H1 (cell line): ENCODE results near the gene ABLIM1. TPM values are rescaled to one million over a fixed set of nuclear protein-coding genes. Genes with fewer than 3 reads are reported as not detected.
A peak's percentile ranks its signal among the peaks of the same experiment; 100 is the strongest.

Source experiments
- CTCF ChIA-PET: fragments of 300-600 bp; sonication (Branson Sonifier 250); formaldehyde crosslinking; loops from one replicate; lab custom pipeline; 2021; ENCODE audit not compliant: partially characterized antibody; lab: Charles Lee
- POLR2A ChIA-PET: fragments of 300-600 bp; sonication (Branson Sonifier 250); formaldehyde crosslinking; loops from one replicate; lab custom pipeline; 2021; ENCODE audit warnings: inconsistent platforms; ENCODE audit not compliant: partially characterized antibody; lab: Charles Lee
- DNase-seq, 2 experiments: peaks; one replicate each; pipeline versions ENCODE4 v3.0.0 to v3.0.0-alpha.2; 2010 to 2022; ENCODE audit warnings: low spot score in 2 of 2, low read depth in 1 of 2, mixed read lengths in 1 of 2
- FAIRE-seq: peaks from 2 replicates; lab custom pipeline; 2011; peaks lifted over from hg19 to GRCh38; lab: Jason Lieb, UNC
- H2AFZ ChIP-seq: 2 replicates; pipeline ENCODE4 v1.8.1; 2012; ENCODE audit warnings: low read length, inconsistent platforms
- H2AK5ac ChIP-seq: 2 replicates; pipeline ENCODE4 v1.6.1; 2013; ENCODE audit warnings: low read depth, low read length
- H2BK120ac ChIP-seq: replicated peaks from 2 replicates; pipeline ENCODE3; 2013; ENCODE audit warnings: low read depth, low read length, inconsistent platforms
- H2BK12ac ChIP-seq: 2 replicates; pipeline ENCODE4 v1.6.1; 2013; ENCODE audit warnings: low read depth, low read length
- H2BK15ac ChIP-seq: 2 replicates; pipeline ENCODE4 v1.6.1; 2013; ENCODE audit warnings: low read length
- H2BK20ac ChIP-seq: 2 replicates; pipeline ENCODE4 v1.6.1; 2013; ENCODE audit warnings: low read length
- H2BK5ac ChIP-seq: 2 replicates; pipeline ENCODE4 v1.6.1; 2013; ENCODE audit warnings: low read depth, low read length
- H3K14ac ChIP-seq: 2 replicates; pipeline ENCODE4 v1.6.1; 2013; ENCODE audit warnings: inconsistent platforms; ENCODE audit not compliant: insufficient read length
- H3K18ac ChIP-seq: 2 replicates; pipeline ENCODE4 v1.6.1; 2013; ENCODE audit warnings: low read length; ENCODE audit errors: extremely low read depth
- H3K23ac ChIP-seq: 2 replicates; pipeline ENCODE4 v1.6.1; 2013; ENCODE audit warnings: inconsistent platforms; ENCODE audit not compliant: insufficient read length
- H3K23me2 ChIP-seq: 2 replicates; pipeline ENCODE4 v1.6.1; 2013; ENCODE audit warnings: low read depth, low read length
- H3K27ac ChIP-seq: 2 replicates; pipeline ENCODE4 v1.6.1; 2011; ENCODE audit warnings: low read depth, low read length, inconsistent platforms
- H3K27me3 ChIP-seq, 4 experiments: replicated peaks in 1 of 4; 1 replicate in 1 of 4; 2 replicates in 3 of 4; pipeline versions ENCODE4 v1.6.1 to v1.8.1; 2011 to 2013; ENCODE audit warnings: low read length in 3 of 4, mild to moderate bottlenecking in 3 of 4, inconsistent platforms in 2 of 4, mixed read lengths in 2 of 4, moderate library complexity in 1 of 4; ENCODE audit not compliant: control insufficient read depth in 3 of 4, insufficient read depth in 3 of 4; ENCODE audit errors: extremely low read depth in 1 of 4
- H3K36me3 ChIP-seq, 4 experiments: 2 replicates each; pipeline versions ENCODE4 v1.6.1 to v1.8.1; 2011 to 2013; ENCODE audit warnings: mild to moderate bottlenecking in 4 of 4, low read length in 3 of 4, moderate library complexity in 2 of 4, control low read depth in 1 of 4, inconsistent platforms in 1 of 4; ENCODE audit not compliant: insufficient read depth in 4 of 4, control insufficient read depth in 2 of 4
- H3K4ac ChIP-seq: replicated peaks from 2 replicates; pipeline ENCODE3; 2013; ENCODE audit warnings: low read length, low read depth, mixed read lengths, inconsistent platforms; ENCODE audit not compliant: insufficient read length
- H3K4me1 ChIP-seq, 4 experiments: replicated peaks in 1 of 4; 1 replicate in 1 of 4; 2 replicates in 3 of 4; pipeline versions ENCODE4 v1.6.1 to v1.8.1; 2011 to 2013; ENCODE audit warnings: low read length in 3 of 4, inconsistent platforms in 2 of 4, mixed read lengths in 1 of 4; ENCODE audit not compliant: insufficient read depth in 4 of 4, control insufficient read depth in 3 of 4
- H3K4me2 ChIP-seq, 2 experiments: 2 replicates each; pipeline versions ENCODE4 v1.6.1 to v1.8.1; 2011 to 2013; ENCODE audit warnings: low read depth in 2 of 2, low read length in 2 of 2, control low read depth in 1 of 2, inconsistent platforms in 1 of 2, mild to moderate bottlenecking in 1 of 2; ENCODE audit not compliant: insufficient read depth in 1 of 2
- H3K4me3 ChIP-seq, 4 experiments: fragments of 200-600, 300-600 bp in 1 of 4; sonication (generic), shearing (Covaris generic), sonication (Bioruptor Twin) in 1 of 4; 2 replicates each; pipeline versions ENCODE4 v1.5.1 to v1.8.1; 2011 to 2016; ENCODE audit warnings: low read length in 4 of 4, low read depth in 3 of 4, control low read depth in 2 of 4, inconsistent platforms in 2 of 4, mild to moderate bottlenecking in 2 of 4, mixed read lengths in 1 of 4, moderate library complexity in 1 of 4; ENCODE audit not compliant: insufficient read depth in 2 of 4; ENCODE audit errors: extremely low read depth in 1 of 4
- H3K56ac ChIP-seq: replicated peaks from 2 replicates; pipeline ENCODE3; 2013; ENCODE audit warnings: low read depth, mild to moderate bottlenecking, mixed read lengths, low read length, inconsistent platforms; ENCODE audit not compliant: insufficient read length
- H3K79me1 ChIP-seq: 2 replicates; pipeline ENCODE4 v1.6.1; 2013; ENCODE audit warnings: low read depth, low read length, control low read depth
- H3K79me2 ChIP-seq, 2 experiments: 2 replicates each; pipeline versions ENCODE4 v1.6.1 to v1.8.1; 2012 to 2013; ENCODE audit warnings: low read length in 2 of 2, mild to moderate bottlenecking in 2 of 2, inconsistent platforms in 1 of 2; ENCODE audit not compliant: insufficient read depth in 2 of 2, control insufficient read depth in 1 of 2
- H3K9ac ChIP-seq, 4 experiments: replicated peaks in 1 of 4; 1 replicate in 1 of 4; 2 replicates in 3 of 4; pipeline versions ENCODE4 v1.6.1 to v1.8.1; 2011 to 2013; ENCODE audit warnings: low read depth in 3 of 4, low read length in 3 of 4, control low read depth in 2 of 4, mild to moderate bottlenecking in 2 of 4, moderate library complexity in 2 of 4, inconsistent platforms in 1 of 4; ENCODE audit errors: extremely low read depth in 1 of 4
- H3K9me3 ChIP-seq, 2 experiments: 2 replicates each; pipeline versions ENCODE4 v1.6.1 to v1.8.1; 2012 to 2013; ENCODE audit warnings: mild to moderate bottlenecking in 2 of 2, moderate library complexity in 2 of 2, control low read depth in 1 of 2, inconsistent platforms in 1 of 2, low read depth in 1 of 2, low read length in 1 of 2, mixed read lengths in 1 of 2; ENCODE audit not compliant: insufficient read depth in 2 of 2
- H4K20me1 ChIP-seq, 2 experiments: replicated peaks in 1 of 2; 2 replicates each; pipeline versions ENCODE3 to v1.8.1; 2011 to 2013; ENCODE audit warnings: inconsistent platforms in 2 of 2, low read length in 2 of 2, mild to moderate bottlenecking in 1 of 2; ENCODE audit not compliant: insufficient read depth in 2 of 2, control insufficient read depth in 1 of 2
- H4K5ac ChIP-seq: 2 replicates; pipeline ENCODE4 v1.6.1; 2013; ENCODE audit warnings: low read length, low read depth, mixed read lengths, inconsistent platforms; ENCODE audit not compliant: insufficient read length
- H4K8ac ChIP-seq: 2 replicates; pipeline ENCODE4 v1.8.0; 2013; ENCODE audit warnings: mild to moderate bottlenecking, moderate library complexity, low read length, inconsistent platforms; ENCODE audit not compliant: insufficient read depth; ENCODE audit errors: extremely low read depth
- H4K91ac ChIP-seq: replicated peaks from 2 replicates; pipeline ENCODE3; 2013; ENCODE audit warnings: low read length, mixed read lengths, inconsistent platforms; ENCODE audit not compliant: insufficient read length
- BACH1 ChIP-seq: IDR thresholded peaks from 2 replicates; pipeline ENCODE4 v1.6.1; 2012; ENCODE audit warnings: low read length, improper control_type of control experiment
- BRCA1 ChIP-seq: IDR thresholded peaks from 2 replicates; pipeline ENCODE4 v1.6.1; 2012; ENCODE audit warnings: low read depth, low read length, improper control_type of control experiment
- JUND ChIP-seq: IDR thresholded peaks from 2 replicates; pipeline ENCODE4 v1.6.1; 2011; ENCODE audit warnings: mild to moderate bottlenecking, improper control_type of control experiment, low read length
- RAD21 ChIP-seq, 2 experiments: IDR thresholded peaks in 1 of 2; conservative IDR thresholded peaks in 1 of 2; 2 replicates each; pipeline ENCODE4 v1.6.1; 2011; ENCODE audit warnings: low read depth in 2 of 2, low read length in 2 of 2, improper control_type of control experiment in 1 of 2, inconsistent platforms in 1 of 2, mild to moderate bottlenecking in 1 of 2, moderate library complexity in 1 of 2
- RNF2 ChIP-seq: fragments of 200-900, 300-1000 bp; sonication (generic); IDR thresholded peaks from 2 replicates; pipeline ENCODE4 v1.7.1; 2016; ENCODE audit warnings: borderline replicate concordance, low read depth, mild to moderate bottlenecking, antibody characterized with exemption, low read length; ENCODE audit not compliant: poor library complexity, severe bottlenecking; ENCODE audit errors: missing control alignments
- WGBS, 2 experiments: shearing (Covaris generic) in 1 of 2; methylation state at CpG; one replicate each; pipeline versions ENCODE4 v1.1.6 to v1.1.7; 2013 to 2015; ENCODE audit warnings: low lambda C conversion rate in 2 of 2, mixed read lengths in 2 of 2, inconsistent platforms in 1 of 2, low coverage in 1 of 2, missing lambda C conversion rate in 1 of 2; ENCODE audit not compliant: insufficient replicate concordance in 2 of 2, insufficient coverage in 1 of 2, insufficient read length in 1 of 2; ENCODE audit errors: extremely low coverage in 1 of 2, missing lambda C conversion rate in 1 of 2; 5-methylcytosine and 5-hydroxymethylcytosine counted together
- polyA plus RNA-seq, 7 experiments: library from polyadenylated mRNA; depleted of rRNA in 3 of 7; stranded (reverse) in 5 of 7; unstranded in 2 of 7; fragments of >200 nt in 5 of 7; fragments of 200-250 nt in 2 of 7; gene quantifications; 1 replicate in 5 of 7; 2 replicates in 1 of 7; 4 replicates in 1 of 7; pipeline versions ENCODE4 v1.2.1 to v1.2.3, GENCODE V29; 2011 to 2013; ENCODE audit warnings: missing spikeins in 2 of 7, mixed read lengths in 2 of 7
- total RNA-seq: library from RNA; stranded (reverse); fragmentation: NEBNext Ultra II Directional; extraction: Animal tissue kit (Norgen Biotek cat#: 25700); gene quantifications from 2 replicates; pipeline ENCODE4 v1.2.1, GENCODE V29; 2021
- TF ChIP-seq, protein P1 (sequence below): IDR thresholded peaks from 2 replicates; pipeline ENCODE4 v1.6.1; 2012; ENCODE audit warnings: inconsistent platforms
- TF ChIP-seq, protein P2 (sequence below), 3 experiments: IDR thresholded peaks; 1 replicate in 2 of 3; 2 replicates in 1 of 3; pipeline versions ENCODE4 v1.5.1 to v1.6.1; 2011; ENCODE audit warnings: low read length in 3 of 3, mild to moderate bottlenecking in 3 of 3, inconsistent platforms in 2 of 3, low read depth in 1 of 3, moderate library complexity in 1 of 3; ENCODE audit not compliant: insufficient read depth in 1 of 3; ENCODE audit errors: control extremely low read depth in 1 of 3

Gene ABLIM1
- total and polyA plus RNA-seq, 2 of the 8 experiments (the other 6 are each of a cell fraction or from before 2014, with no cell fraction given), result 51.2 to 51.7 TPM

DNA sequence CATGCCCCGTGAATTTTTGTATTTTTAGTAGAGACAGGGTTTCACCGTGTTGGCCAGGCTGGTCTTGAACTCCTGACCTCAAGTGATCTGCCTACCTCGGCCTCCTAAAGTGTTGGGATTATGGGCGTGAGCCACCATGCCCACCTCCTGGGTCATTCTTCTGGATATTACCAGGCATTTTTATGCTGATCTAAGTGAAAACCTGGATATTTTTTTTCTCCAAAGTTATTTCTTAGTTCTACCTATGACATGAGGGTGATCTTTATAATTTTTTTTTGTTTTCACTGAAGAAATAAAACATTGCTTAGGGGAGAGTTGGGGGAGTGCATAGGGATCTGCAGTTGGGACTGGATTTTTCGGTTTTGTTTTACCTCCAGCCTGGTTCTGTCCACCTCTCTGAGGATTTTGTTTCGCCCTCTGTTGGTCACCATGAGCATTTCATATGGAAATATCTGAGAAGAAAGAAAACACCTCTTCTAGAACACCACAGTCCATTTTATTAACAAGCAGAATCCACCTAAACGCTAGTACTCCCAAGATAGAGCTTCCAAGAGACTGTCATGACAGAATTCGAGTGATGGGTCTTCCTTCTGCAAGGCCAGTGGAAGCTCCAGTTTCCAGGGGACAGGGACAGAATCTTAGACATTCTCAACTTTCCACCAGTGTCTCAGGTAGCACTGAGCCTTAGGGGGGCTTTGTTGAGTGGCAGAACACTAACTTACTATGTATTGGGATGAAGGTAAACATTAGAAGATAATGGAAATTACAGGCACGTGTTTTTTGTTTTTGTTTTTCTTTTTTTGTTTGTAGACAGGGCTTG, 220.4 kb downstream of the ABLIM1 start:
- H2BK20ac ChIP-seq, result no peak overlapping the region
- 83% methylated on average over 9 of the region's 9 CpGs; no CpG with 5 or more reads in 1 of the 2 experiments for whole genome bisulfite sequencing, 2 experiments
- H3K4me1 ChIP-seq, result no peaks in the 10 kb centered on the region
- H3K36me3 ChIP-seq, result peaks cover 2 to 13% (median 9%) of the 10 kb centered on the region in 4 experiments; a peak in 6 of 8 replicates
- no peak overlapping the region for H2BK120ac ChIP-seq
- CTCF ChIA-PET, result interaction anchor here (0.7 to 20.2 kb wide), 28 partner anchors 8 to 520 kb away, joined by 3 to 269 read pairs (median 4); partner anchors contain the start of gene VWA2
- no peak overlapping the region for H4K91ac ChIP-seq
- H3K27me3 ChIP-seq, result no peaks in the 10 kb centered on the region
- no peaks in the 10 kb centered on the region for H3K79me2 ChIP-seq
- no peak overlapping the region for H2AFZ ChIP-seq
- H2BK12ac ChIP-seq, result no peak overlapping the region
- no peak overlapping the region for H4K5ac ChIP-seq
- peaks cover 0 to 2% of the 10 kb centered on the region in 2 experiments for H4K20me1 ChIP-seq
- no peak overlapping the region for H3K27ac ChIP-seq
- no peak overlapping the region for H3K4ac ChIP-seq
- POLR2A ChIA-PET, result no interaction called here
- H2AK5ac ChIP-seq, result no peak overlapping the region
- H3K23me2 ChIP-seq, result no peaks in the 10 kb centered on the region
- H3K79me1 ChIP-seq, result no peaks in the 10 kb centered on the region
- H2BK5ac ChIP-seq, result no peak overlapping the region
- H2BK15ac ChIP-seq, result no peak overlapping the region
- no peak overlapping the region for H3K18ac ChIP-seq
- H3K4me3 ChIP-seq, result no peak overlapping the region
- no peak overlapping the region for H3K4me2 ChIP-seq
- no peak overlapping the region for H3K14ac ChIP-seq
- no peak overlapping the region for H4K8ac ChIP-seq
- H3K56ac ChIP-seq, result no peak overlapping the region
- no peak for DNase-seq
- H3K23ac ChIP-seq, result no peak overlapping the region
- H3K9me3 ChIP-seq, result no peaks in the 10 kb centered on the region
- FAIRE-seq, result peak; percentile 45
- no peak overlapping the region for H3K9ac ChIP-seq
- TF ChIP-seq RNF2 (no peak), RAD21 (IDR thresholded peaks at IDR 0.05 in 1 of 2, conservative IDR thresholded peaks at IDR 0.05 in 1 of 2; ENCODE audit: low read depth in 2 of 2, low read length in 2 of 2) (peak; percentile 49 to 57), BACH1 (no peak), BRCA1 (no peak), JUND (no peak)
- TF ChIP-seq, protein P1, sequence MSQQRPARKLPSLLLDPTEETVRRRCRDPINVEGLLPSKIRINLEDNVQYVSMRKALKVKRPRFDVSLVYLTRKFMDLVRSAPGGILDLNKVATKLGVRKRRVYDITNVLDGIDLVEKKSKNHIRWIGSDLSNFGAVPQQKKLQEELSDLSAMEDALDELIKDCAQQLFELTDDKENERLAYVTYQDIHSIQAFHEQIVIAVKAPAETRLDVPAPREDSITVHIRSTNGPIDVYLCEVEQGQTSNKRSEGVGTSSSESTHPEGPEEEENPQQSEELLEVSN, result no peak
- TF ChIP-seq, protein P2, sequence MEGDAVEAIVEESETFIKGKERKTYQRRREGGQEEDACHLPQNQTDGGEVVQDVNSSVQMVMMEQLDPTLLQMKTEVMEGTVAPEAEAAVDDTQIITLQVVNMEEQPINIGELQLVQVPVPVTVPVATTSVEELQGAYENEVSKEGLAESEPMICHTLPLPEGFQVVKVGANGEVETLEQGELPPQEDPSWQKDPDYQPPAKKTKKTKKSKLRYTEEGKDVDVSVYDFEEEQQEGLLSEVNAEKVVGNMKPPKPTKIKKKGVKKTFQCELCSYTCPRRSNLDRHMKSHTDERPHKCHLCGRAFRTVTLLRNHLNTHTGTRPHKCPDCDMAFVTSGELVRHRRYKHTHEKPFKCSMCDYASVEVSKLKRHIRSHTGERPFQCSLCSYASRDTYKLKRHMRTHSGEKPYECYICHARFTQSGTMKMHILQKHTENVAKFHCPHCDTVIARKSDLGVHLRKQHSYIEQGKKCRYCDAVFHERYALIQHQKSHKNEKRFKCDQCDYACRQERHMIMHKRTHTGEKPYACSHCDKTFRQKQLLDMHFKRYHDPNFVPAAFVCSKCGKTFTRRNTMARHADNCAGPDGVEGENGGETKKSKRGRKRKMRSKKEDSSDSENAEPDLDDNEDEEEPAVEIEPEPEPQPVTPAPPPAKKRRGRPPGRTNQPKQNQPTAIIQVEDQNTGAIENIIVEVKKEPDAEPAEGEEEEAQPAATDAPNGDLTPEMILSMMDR (IDR thresholded peaks at IDR 0.05; ENCODE audit: control extremely low read depth in 1 of 3, insufficient read depth in 1 of 3, low read depth in 1 of 3, low read length in 3 of 3), result peak in 2 of 3 experiments; percentile 31 to 47; a peak in 2 of 4 replicates
